Measurements from ENCODE around the gene HSD3B7.

GRCh38 chr16:30964574-30965226 lies 20.3 kb upstream of the HSD3B7 start:
- TF ChIP-seq, protein P1, sequence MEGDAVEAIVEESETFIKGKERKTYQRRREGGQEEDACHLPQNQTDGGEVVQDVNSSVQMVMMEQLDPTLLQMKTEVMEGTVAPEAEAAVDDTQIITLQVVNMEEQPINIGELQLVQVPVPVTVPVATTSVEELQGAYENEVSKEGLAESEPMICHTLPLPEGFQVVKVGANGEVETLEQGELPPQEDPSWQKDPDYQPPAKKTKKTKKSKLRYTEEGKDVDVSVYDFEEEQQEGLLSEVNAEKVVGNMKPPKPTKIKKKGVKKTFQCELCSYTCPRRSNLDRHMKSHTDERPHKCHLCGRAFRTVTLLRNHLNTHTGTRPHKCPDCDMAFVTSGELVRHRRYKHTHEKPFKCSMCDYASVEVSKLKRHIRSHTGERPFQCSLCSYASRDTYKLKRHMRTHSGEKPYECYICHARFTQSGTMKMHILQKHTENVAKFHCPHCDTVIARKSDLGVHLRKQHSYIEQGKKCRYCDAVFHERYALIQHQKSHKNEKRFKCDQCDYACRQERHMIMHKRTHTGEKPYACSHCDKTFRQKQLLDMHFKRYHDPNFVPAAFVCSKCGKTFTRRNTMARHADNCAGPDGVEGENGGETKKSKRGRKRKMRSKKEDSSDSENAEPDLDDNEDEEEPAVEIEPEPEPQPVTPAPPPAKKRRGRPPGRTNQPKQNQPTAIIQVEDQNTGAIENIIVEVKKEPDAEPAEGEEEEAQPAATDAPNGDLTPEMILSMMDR (IDR thresholded peaks at IDR 0.05) = no peak
- TF ChIP-seq POLR2A (IDR thresholded peaks at IDR 0.05) (no peak), POLR2AphosphoS5 (IDR thresholded peaks at IDR 0.05) (no peak), EP300 (IDR thresholded peaks at IDR 0.05) (no peak)
